PC-3 (cell line): Measurements from ENCODE around the gene NLN. TPM values are rescaled to one million over a fixed set of nuclear protein-coding genes. Genes with fewer than 3 reads are reported as not detected.

ENCODE experiments used
- ATAC-seq: fragments of 200-7000 bp; cut with Tn5 transposase; 2 replicates; pipeline ENCODE4 v1.9.1; 2020; ENCODE audit warnings: mild to moderate bottlenecking, moderate library complexity
- BruUV-seq: library from RNA; stranded (reverse); fragments of 400-500 nt; replicated peaks from 2 replicates; lab custom pipeline; 2021; lab: Mats Ljungman, UMichigan
- CTCF ChIA-PET: fragments of 300-600 bp; sonication (Branson Sonifier 250); formaldehyde crosslinking; loops from one replicate; lab custom pipeline; 2022; ENCODE audit warnings: antibody characterized with exemption; lab: Charles Lee
- POLR2A ChIA-PET: fragments of 300-600 bp; sonication (Branson Sonifier 250); formaldehyde crosslinking; loops from one replicate; lab custom pipeline; 2022; ENCODE audit warnings: antibody characterized with exemption; ENCODE audit not compliant: unreplicated experiment; lab: Charles Lee
- DNase-seq: peaks from one replicate; pipeline ENCODE4 v3.0.0-alpha.2; 2015
- H2AFZ ChIP-seq: fragments of 300-600 bp; sonication (generic); 2 replicates; pipeline ENCODE4 v1.6.0; 2016; ENCODE audit warnings: antibody characterized with exemption, low read length
- H3F3A ChIP-seq: fragments of 300-600 bp; sonication (generic); one replicate; pipeline ENCODE4 v1.6.0; 2017; ENCODE audit warnings: antibody characterized with exemption, low read length, control low read depth, mild to moderate bottlenecking; ENCODE audit not compliant: unreplicated experiment
- H3K27ac ChIP-seq: fragments of 300-600 bp; sonication (generic); 2 replicates; pipeline ENCODE4 v1.5.1; 2016; ENCODE audit warnings: mild to moderate bottlenecking, low read length
- H3K27me3 ChIP-seq: fragments of 300-600 bp; sonication (generic); 2 replicates; pipeline ENCODE4 v1.6.1; 2016; ENCODE audit warnings: low read length, mixed read lengths
- H3K36me3 ChIP-seq: fragments of 300-600 bp; sonication (generic); 2 replicates; pipeline ENCODE4 v1.6.1; 2016; ENCODE audit warnings: low read depth, mixed run types, low read length, mixed read lengths
- H3K4me1 ChIP-seq: fragments of 300-600 bp; sonication (generic); 2 replicates; pipeline ENCODE4 v1.5.1; 2016; ENCODE audit warnings: low read length; ENCODE audit not compliant: insufficient read depth
- H3K4me2 ChIP-seq: fragments of 300-600 bp; sonication (generic); 2 replicates; pipeline ENCODE4 v1.6.0; 2016; ENCODE audit warnings: low read length
- H3K4me3 ChIP-seq: fragments of 300-600 bp; sonication (generic); 2 replicates; pipeline ENCODE4 v1.5.1; 2016; ENCODE audit warnings: mild to moderate bottlenecking, low read length, mixed read lengths
- H3K79me2 ChIP-seq: fragments of 300-600 bp; sonication (generic); 2 replicates; pipeline ENCODE4 v1.6.1; 2017; ENCODE audit warnings: low read length, mixed read lengths
- H3K9ac ChIP-seq: fragments of 300-600 bp; sonication (generic); 2 replicates; pipeline ENCODE4 v1.6.0; 2016; ENCODE audit warnings: mild to moderate bottlenecking, low read length
- H3K9me2 ChIP-seq: fragments of 300-600 bp; sonication (generic); replicated peaks from 2 replicates; pipeline ENCODE4 v1.6.1; 2016; ENCODE audit warnings: mixed run types, low read length, mixed read lengths
- H3K9me3 ChIP-seq: fragments of 300-600 bp; sonication (generic); 2 replicates; pipeline ENCODE4 v1.6.1; 2016; ENCODE audit warnings: low read length, mixed read lengths
- H4K20me1 ChIP-seq: fragments of 300-600 bp; sonication (generic); 2 replicates; pipeline ENCODE4 v1.6.1; 2016; ENCODE audit warnings: low read length, mixed read lengths
- CTCF ChIP-seq: fragments of 300-600 bp; sonication (generic); conservative IDR thresholded peaks from 2 replicates; pipeline ENCODE4 v1.5.1; 2017; ENCODE audit warnings: antibody characterized with exemption, low read depth, mild to moderate bottlenecking, low read length
- EZH2 ChIP-seq: fragments of 300-600 bp; sonication (generic); IDR thresholded peaks from one replicate; pipeline ENCODE4 v1.6.1; 2017; ENCODE audit warnings: antibody characterized with exemption, mild to moderate bottlenecking, low read length; ENCODE audit not compliant: unreplicated experiment
- EZH2phosphoT487 ChIP-seq: fragments of 300-600 bp; sonication (generic); IDR thresholded peaks from 2 replicates; pipeline ENCODE4 v1.6.1; 2018; ENCODE audit warnings: mild to moderate bottlenecking, antibody characterized with exemption, low read length, borderline replicate concordance
- intact Hi-C: fragments of 100-400 bp; cut with micrococcal nuclease; formaldehyde crosslinking; loops from 2 replicates; pipeline ENCODE4 v1.9.0; 2023
- total RNA-seq: library from RNA; depleted of rRNA; stranded (reverse); fragments of >200 nt; gene quantifications from 2 replicates; pipeline ENCODE4 v1.2.3, GENCODE V29; 2014

Gene NLN
- total RNA-seq, 1 experiment from 2014 or later: 13.6 TPM

- BruUV-seq: no TSS peak
- DNase-seq (no peak), ATAC-seq (no peak)
- no peaks in the 10 kb centered on the region for H3K79me2 ChIP-seq
- H3K9ac ChIP-seq: no peak overlapping the region
- no peaks in the 10 kb centered on the region for H3K9me2 ChIP-seq
- POLR2A ChIA-PET: no interaction called here
- H2AFZ ChIP-seq: no peak overlapping the region
- CTCF ChIA-PET: no interaction called here
- peaks cover 23% of the 10 kb centered on the region for H3K4me1 ChIP-seq
- no peak overlapping the region for H3K27ac ChIP-seq
- no peaks in the 10 kb centered on the region for H3K9me3 ChIP-seq
- no peak overlapping the region for H3K4me3 ChIP-seq
- intact Hi-C loops: loop anchor here (10.0 kb wide), 1 partner anchor 379 kb away; the partner anchor contains the start of gene SREK1
- no peaks in the 10 kb centered on the region for H4K20me1 ChIP-seq
- no peak overlapping the region for H3K4me2 ChIP-seq
- TF ChIP-seq EZH2 (no peak), EZH2phosphoT487 (no peak), CTCF (no peak)
- H3K36me3 ChIP-seq: no peaks in the 10 kb centered on the region
- H3F3A ChIP-seq: no peaks in the 10 kb centered on the region
- H3K27me3 ChIP-seq: no peaks in the 10 kb centered on the region
Measured at GRCh38 chr5:65766175-65766574, 44.2 kb downstream of the NLN start.

- POLR2A ChIA-PET: no interaction called here
- peaks cover 23% of the 10 kb centered on the region for H3K4me1 ChIP-seq
- intact Hi-C loops: loop anchor here (10.0 kb wide), 1 partner anchor 378 kb away; the partner anchor contains the start of gene SREK1
- no peaks in the 10 kb centered on the region for H3K27me3 ChIP-seq
- H3K9ac ChIP-seq: no peak overlapping the region
- DNase-seq (no peak), ATAC-seq (no peak)
- TF ChIP-seq EZH2 (no peak), CTCF (no peak), EZH2phosphoT487 (no peak)
- H3K4me3 ChIP-seq: no peak overlapping the region
- no peaks in the 10 kb centered on the region for H3K79me2 ChIP-seq
- H4K20me1 ChIP-seq: no peaks in the 10 kb centered on the region
- no peaks in the 10 kb centered on the region for H3K36me3 ChIP-seq
- H2AFZ ChIP-seq: no peak overlapping the region
- CTCF ChIA-PET: no interaction called here
- BruUV-seq: no TSS peak
- H3K9me2 ChIP-seq: no peaks in the 10 kb centered on the region
- no peak overlapping the region for H3K27ac ChIP-seq
- H3K9me3 ChIP-seq: no peaks in the 10 kb centered on the region
- H3K4me2 ChIP-seq: no peak overlapping the region
- H3F3A ChIP-seq: no peaks in the 10 kb centered on the region
Measured at GRCh38 chr5:65766781-65767180, 44.8 kb downstream of the NLN start.

- ChIA-PET POLR2A (no interaction called here), CTCF (no interaction called here)
- Histone ChIP-seq H3K9ac (no peak overlapping the region), H3K79me2 (no peaks in the 10 kb centered on the region), H3F3A (no peaks in the 10 kb centered on the region), H3K4me2 (no peak overlapping the region), H3K27me3 (no peaks in the 10 kb centered on the region), H3K4me1 (peaks cover 21% of the 10 kb centered on the region), H3K9me3 (no peaks in the 10 kb centered on the region), H3K27ac (no peak overlapping the region), H3K9me2 (no peaks in the 10 kb centered on the region), H2AFZ (no peak overlapping the region), H3K36me3 (no peaks in the 10 kb centered on the region), H3K4me3 (no peak overlapping the region), H4K20me1 (no peaks in the 10 kb centered on the region)
- intact Hi-C loops: loop anchor here (10.0 kb wide), 1 partner anchor 377 kb away; the partner anchor contains the start of gene SREK1
- DNase-seq (no peak), ATAC-seq (no peak)
- BruUV-seq: no TSS peak
- no peak for TF ChIP-seq CTCF
- no peak for TF ChIP-seq EZH2
- no peak for TF ChIP-seq EZH2phosphoT487
Measured at GRCh38 chr5:65767565-65767964, 45.6 kb downstream of the NLN start.
